AG04449 (cell line): ENCODE data around the gene TAB3.

Experiments
- CTCF ChIA-PET: fragments of 350-600 bp; formaldehyde crosslinking; extraction: SDS; loops from one replicate; lab custom pipeline; 2021; ENCODE audit warnings: antibody characterized with exemption; lab: Yijun Ruan, JAX
- POLR2A ChIA-PET: fragments of 400-600, 350-600 bp; formaldehyde crosslinking; extraction: SDS; loops from one replicate; lab custom pipeline; 2020; ENCODE audit warnings: antibody characterized with exemption, inconsistent platforms; lab: Yijun Ruan, JAX
- DNase-seq: peaks from one replicate; pipeline ENCODE4 v3.0.0-alpha.2; 2010; ENCODE audit warnings: low read depth, low spot score
- H3K4me3 ChIP-seq: 2 replicates; pipeline ENCODE4 v1.5.1; 2011; ENCODE audit warnings: low read depth, mild to moderate bottlenecking, control low read depth, low read length
- CTCF ChIP-seq: IDR thresholded peaks from one replicate; pipeline ENCODE4 v1.5.1; 2011; ENCODE audit warnings: mild to moderate bottlenecking, moderate library complexity, low read length, control low read depth, inconsistent platforms; ENCODE audit not compliant: insufficient read depth; ENCODE audit errors: missing control alignments

Gene TAB3

GRCh38 chrX:30889147-30890140 is at the start of gene TAB3:
Gene TAB3, minus strand, starts transcription at chrX:30889254. Its CDS starts 29,666 bp downstream, at chrX:30859588.
- POLR2A ChIA-PET = interaction anchor here (0.6 to 1.0 kb wide), 4 partner anchors 13 to 126 kb away, joined by 3 read pairs; no protein-coding TSS in a partner anchor
- H3K4me3 ChIP-seq = peak within 1 kb of the TSS; percentile 68
- peak; percentile 78 for DNase-seq
- CTCF ChIA-PET = no interaction called here
- no peak for TF ChIP-seq CTCF

GRCh38 chrX:30938295-30938694 is 49.2 kb upstream of the TAB3 start:
- ChIA-PET CTCF (no interaction called here), POLR2A (no interaction called here)
- H3K4me3 ChIP-seq = no peak overlapping the region
- DNase-seq = no peak
- TF ChIP-seq CTCF = no peak

- ChIA-PET CTCF (interaction anchor here (0.7 to 1.1 kb wide), 2 partner anchors 12 to 101 kb away, joined by 3 read pairs; no protein-coding TSS in a partner anchor), POLR2A (no interaction called here)
- DNase-seq = no peak
- TF ChIP-seq CTCF = peak; percentile 15
- H3K4me3 ChIP-seq = no peak overlapping the region
Observed at GRCh38 chrX:30935985-30936384, 46.9 kb upstream of the TAB3 start.

GRCh38 chrX:30931920-30932319 is 42.9 kb upstream of the TAB3 start:
- no peak overlapping the region for H3K4me3 ChIP-seq
- no peak for DNase-seq
- CTCF ChIA-PET = interaction anchor here (0.9 kb wide), 1 partner anchor 40 kb away, joined by 3 read pairs; no protein-coding TSS in a partner anchor
- POLR2A ChIA-PET = no interaction called here
- TF ChIP-seq CTCF = no peak

GRCh38 chrX:30930679-30931078 is 41.6 kb upstream of the TAB3 start:
- POLR2A ChIA-PET = no interaction called here
- no peak for TF ChIP-seq CTCF
- no peak overlapping the region for H3K4me3 ChIP-seq
- CTCF ChIA-PET = no interaction called here
- no peak for DNase-seq

- no peak for TF ChIP-seq CTCF
- no peak for DNase-seq
- H3K4me3 ChIP-seq = no peak overlapping the region
- POLR2A ChIA-PET = no interaction called here
- CTCF ChIA-PET = no interaction called here
Observed at GRCh38 chrX:30930143-30930542, 41.1 kb upstream of the TAB3 start.
